Activated gamma-delta T cell treated with Interleukin-2 at 50 U/mL for 16 hours (primary cell): ENCODE data around the gene MYF5.

ENCODE experiments used
- DNase-seq: peaks from one replicate; pipeline ENCODE4 v3.0.0-alpha.2; 2020

The MYF5 gene

DNA sequence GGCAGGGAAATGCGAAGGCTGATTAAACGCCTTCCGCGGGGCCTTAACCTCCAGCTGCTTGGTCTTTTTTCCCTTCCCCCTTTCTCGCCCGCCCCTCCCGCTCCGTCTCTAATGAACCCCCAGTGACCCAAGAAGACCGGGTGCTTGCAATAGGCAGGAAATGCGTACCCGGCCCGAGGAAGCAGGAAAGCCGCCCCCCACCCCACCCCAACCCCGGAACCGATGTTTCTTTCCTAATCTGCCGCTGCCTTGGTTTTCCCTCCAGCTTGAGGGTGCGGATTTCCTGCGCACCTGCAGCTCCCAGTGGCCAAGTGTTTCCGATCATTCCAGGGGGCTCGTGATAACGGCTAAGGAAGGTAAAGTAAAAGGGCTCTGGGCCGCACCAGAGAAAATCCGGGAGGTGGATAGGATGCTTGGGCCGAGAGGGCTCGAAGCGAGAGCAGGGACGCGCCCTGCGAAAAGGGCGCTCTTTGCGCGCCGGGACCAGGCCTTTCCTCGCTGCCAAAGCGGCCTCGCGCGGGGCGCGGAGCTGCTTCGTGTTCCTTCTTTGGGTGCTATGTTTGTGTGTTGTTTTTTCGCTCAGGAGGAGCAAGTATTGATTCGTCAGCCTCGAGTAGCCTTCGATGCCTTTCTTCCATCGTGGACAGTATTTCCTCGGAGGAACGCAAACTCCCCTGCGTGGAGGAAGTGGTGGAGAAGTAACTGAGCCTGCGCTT lies 8.3 kb upstream of the MYF5 start:
- DNase-seq = no peak

DNA sequence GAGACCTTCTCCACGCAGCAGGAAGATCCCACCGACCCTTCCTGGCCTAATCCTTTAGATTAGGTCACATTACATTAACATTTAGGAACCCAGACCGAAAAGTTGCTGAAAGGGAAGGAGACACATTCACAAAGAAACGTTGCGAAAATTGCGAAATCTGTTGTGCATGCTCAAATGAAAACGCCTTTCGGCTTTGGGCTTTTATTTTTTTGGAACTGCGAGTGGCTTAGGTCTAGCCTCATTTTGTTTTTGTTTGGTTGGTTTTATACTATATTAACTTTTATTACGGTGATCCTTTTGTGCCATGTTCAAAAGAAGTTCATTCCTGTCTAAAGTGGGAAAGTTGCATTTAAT lies 7.8 kb upstream of the MYF5 start:
- DNase-seq = no peak

DNA sequence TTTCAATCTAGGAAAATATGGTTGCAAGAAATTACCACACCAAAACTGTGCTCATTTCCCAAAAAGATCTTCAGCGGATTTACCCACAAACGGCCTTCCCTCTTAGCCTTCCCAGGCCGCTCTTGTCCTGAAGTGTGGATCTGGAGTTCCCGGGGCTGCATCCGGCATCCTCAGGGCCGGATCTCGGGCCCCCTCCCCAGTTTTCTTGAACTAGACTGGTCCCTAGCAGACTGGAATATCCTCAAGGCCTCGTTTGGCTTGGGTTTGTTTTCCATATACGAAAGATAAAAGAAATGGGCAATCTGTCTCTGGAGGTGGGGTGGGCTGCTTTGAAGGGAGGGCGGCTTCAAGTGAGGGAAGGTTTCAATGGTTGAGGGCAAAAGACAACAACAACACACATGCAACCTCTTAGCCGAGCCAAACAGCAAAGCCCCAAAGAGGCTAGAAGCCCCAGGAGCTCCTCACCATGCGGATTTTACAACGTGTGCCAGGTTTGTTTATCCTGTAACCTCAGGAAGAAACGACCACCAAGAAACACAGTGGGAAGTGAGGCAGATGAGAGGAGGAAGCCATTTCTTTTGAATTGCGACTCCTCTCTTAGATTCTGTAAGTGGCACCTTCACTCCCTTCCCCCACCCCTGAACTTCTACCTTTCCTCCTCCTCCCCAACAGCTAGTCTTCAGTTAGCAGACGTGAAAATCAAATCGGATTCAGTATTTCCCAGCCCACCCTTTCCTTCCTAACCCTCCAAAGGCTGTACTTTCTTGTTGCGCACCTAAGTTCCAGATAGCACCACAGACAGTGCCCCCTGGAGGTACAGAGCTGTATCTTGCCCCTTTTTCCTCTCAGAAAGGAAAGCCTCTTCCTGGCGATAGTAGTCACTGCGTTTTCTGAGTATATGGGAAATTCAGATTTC lies 6.6 kb upstream of the MYF5 start:
- no peak for DNase-seq

DNA sequence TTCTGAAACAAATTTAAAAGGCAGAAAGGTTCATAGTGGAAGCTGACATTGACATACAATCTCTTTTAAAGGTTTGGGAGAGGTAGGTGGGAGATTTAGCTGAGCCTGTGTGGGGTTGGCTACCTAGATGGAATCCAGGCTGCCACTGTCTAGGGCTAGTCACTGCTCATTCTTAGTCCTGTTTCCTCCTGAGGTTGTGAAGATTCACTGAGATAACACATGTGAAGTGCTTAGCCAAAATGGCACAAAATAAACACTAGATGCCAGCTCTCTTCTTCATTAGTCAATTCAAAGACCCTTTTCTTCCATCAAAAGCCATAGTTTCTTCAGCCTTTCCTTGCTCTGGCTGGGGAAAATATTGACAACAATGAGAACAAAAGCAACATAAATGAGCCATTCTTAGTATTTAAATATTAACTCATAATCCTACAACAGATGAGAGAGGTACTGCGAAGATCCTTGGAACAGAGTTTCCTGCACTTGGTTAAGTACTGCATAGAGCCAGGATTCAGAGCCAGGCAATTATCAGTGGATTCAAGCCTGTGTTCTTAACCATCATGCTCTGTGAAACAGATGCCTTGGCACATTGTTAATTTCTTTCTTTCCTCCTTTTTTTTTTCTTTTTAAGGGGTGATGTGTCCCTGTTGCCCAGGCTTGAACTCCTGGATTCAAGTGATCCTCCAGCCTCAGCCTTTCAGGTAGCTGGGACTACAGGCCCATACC lies 5.8 kb upstream of the MYF5 start:
- no peak for DNase-seq

DNA sequence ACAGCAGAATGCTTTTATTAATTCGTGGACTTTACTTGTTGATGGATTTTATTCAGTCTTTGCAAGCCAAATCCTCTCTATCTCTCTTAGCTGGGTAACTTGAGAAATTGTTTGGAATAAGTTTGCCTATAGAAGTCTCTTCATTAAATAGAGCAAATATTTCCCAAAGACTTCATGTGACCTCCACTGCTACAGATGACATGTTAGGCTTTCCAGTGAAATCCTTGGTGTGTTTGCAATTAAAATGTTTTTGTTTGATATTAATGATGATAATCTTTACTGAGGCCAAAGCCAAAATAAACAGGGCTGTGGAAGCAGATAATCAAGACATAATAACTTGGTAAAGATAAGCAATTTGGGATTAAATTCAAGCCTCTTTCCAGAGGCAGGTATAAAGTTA lies 4.8 kb upstream of the MYF5 start:
- DNase-seq = no peak

DNA sequence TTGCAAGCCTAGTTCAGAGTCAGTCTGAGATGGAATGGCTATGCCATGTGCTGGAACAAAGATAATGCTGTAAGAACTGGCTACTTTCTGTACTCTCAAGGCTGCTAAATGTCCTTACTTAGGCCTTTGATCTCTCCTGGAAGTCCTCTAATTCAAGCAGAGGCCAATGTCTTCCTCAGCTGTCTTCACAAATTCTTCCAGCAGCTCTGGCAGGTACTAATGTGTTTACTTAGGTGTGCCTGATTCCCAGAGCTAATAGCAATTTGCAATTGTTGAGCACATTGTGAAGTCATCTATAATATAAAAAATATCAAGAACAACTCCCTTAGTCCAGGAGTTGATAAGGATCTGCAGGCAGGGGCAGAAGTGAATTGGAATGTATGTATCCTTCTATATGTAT lies 3.8 kb upstream of the MYF5 start:
- no peak for DNase-seq

DNA sequence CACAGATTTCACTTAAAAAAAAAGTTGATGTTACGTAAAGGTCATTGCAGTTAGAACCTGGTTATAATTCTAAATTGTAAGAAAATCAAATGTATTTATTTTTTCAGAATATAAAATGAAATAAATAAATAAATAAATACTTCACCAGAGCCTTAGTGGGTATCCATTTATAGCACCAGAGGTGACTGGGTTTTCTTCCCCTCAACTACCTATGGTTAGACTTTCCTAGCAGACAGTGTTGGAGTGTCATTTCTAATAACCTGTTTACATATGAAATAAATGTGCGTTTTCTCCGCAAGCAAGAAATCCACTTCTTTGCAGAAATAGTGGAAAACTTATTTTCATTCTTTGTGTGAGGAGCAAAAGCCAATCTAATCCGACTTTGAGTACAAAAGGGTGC lies 3.3 kb upstream of the MYF5 start:
- DNase-seq = no peak

DNA sequence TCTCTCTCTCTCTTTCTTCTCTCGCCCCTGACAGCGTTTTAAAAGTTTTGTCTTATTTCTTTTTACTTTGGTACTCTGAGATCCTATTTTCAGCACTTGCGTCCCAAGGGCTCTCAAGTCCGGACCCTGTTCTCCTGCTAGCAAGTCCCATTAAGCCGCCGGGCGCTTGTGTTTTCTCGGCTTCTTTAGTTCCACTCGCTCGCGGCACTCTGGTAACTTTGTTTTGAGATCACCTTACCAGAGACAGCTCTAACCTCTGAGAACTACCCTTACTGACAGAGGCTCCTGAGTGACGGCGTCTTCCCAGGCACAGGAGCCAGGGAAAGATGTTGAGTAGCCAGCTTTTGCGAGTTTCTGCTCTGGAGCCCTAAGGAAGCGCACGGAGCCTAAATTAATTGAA lies 2.7 kb upstream of the MYF5 start:
- DNase-seq = no peak

DNA sequence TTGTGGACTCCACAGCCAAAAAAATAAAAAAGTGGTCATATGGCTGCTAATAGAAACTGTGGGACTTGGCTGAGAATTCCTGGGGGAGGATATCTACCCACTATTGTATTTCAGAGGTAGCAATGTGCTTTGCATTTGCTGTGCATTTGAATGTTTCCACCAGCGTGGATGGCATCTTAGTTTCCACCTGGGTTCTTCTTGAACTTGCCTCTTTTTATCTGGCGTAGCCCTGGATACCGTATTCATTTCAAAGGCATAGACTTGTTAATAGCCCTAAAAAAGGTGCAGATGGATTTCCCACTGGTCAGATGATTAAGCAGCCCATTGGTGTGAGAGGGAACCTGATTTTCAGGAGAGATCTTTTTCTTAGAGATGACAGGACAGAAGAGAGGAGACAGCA lies 1.9 kb upstream of the MYF5 start:
- no peak for DNase-seq

DNA sequence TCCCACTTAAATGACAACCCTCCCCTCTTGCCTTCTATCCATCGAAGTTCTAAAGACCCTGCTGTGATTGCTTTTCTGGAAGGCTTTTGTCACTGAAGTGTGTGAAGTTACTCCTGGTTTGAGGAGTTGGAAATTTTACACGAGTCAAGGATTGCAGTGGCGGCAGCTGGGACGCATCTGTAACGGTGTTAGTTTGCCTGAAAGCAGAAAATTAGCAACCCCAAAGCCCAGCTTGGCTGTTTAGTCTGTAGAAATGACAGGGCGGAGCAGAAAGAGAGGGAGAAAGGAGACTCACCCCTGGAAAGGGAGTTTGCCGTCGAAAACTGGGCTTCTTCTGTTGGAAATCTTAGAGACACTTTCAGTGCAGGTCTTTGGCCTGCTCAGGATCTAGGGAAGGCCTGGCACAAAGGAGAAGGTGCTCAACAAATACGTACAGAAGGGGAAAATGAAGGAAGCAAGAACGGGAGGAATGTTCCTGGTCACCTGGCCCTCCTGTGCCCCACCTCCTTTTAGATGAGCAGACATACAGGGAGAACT lies 931 bp upstream of the MYF5 start:
- DNase-seq = no peak

DNA sequence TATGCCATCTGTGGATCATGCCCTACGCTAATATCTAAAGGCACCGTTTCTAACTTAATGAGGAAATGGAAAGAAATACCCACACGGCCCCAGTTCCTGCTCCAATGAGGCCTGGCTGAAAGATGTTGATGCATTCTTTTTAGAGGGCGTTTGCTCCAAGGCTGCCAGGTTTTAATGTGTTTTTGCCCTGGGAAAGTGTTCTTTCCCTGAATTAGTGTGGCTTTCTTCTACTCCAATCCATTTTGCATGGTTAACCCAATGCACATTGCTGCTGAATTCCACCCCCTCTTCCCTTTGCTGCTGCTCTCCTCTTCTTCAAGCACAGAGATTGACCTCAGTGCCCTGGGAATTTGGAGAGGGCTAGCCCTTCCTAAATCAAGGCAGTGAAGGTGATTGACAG lies 1.1 kb downstream of the MYF5 start:
- DNase-seq = no peak

DNA sequence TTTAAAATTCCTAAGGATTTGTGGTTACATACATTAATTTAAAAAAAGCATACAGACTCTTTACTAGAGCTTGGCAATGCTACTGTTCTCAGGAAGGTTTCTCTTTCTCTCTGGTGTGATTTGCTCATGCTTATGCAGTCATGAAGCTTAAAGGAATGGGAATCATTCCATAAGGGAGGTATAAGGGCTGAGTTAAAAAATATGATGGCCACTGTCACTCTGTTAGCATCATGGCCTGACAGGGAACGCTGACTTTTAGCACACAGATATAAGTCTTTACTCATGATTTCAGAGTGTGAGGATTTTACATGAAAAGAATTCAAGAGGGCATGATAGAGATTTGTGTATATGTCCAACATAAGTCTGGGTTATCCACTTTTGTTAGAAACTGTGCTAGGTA lies 3.8 kb downstream of the MYF5 start:
- DNase-seq = no peak

DNA sequence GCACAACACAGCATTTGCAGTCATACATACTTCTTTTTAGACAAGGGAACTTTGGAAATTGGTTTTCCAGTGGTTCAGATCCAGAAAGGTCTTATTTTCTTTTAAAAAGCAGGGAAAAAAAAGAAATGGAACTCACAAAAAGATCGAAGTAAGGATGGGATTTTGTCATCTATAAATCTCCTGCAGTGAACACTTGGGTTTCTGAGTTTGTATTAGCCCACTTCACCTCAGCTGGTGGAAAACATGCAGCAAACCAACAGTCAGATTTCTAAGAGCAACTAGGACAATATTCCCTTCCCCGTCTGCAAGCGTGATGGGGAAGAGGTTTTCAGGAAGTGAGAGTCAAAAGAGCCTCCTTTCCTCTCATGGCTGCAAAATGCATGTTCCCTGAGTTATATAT lies 4.6 kb downstream of the MYF5 start:
- no peak for DNase-seq

DNA sequence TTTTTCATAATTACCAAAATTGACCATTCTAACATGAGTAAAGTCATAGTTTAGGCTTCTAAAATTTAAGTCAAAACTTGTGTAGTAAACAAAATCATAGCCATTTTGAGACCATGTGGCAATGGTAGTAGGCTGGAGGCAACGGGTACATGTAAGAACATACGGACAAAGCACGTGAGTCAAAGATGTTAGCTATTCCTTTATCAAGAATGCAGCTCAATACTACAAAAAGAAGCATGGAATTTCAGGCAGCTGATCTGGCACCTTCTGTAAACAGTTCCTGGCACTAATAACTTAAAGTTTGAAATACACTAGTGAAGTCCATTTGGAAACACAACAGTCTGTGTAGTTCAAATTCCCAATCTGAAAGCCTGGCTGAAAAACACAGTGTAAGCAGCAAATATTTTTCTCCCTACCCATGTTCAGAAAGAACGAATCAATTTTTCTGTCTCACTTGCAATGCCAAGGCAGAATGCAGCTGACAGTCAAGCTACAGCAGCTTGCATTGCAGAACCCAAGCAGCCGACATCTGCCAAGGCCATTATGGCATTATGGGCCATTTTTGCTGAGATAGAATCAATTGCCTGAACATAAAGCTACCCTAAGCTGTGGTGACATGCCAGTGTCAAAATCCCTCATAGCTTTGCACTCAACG lies 29.3 kb downstream of the MYF5 start:
- DNase-seq = no peak

DNA sequence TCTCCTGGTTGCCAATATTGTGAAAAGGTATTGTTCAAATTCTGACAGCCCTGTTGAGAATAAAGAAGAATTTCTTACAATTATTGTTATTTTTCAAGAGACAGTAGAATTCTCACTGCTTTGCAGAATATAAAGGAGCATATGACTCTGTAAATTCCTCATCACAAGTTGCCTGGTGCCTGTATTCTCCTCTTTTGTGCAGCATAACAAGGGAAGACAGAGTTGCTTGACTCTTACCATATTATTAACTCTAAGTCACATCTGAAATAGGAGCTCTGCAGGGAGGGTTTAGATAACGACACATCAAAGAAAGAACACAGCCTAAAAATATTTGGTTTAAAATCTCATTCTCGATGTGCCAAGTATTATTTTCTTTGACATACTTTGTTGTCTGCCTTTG lies 31.1 kb downstream of the MYF5 start:
- no peak for DNase-seq

DNA sequence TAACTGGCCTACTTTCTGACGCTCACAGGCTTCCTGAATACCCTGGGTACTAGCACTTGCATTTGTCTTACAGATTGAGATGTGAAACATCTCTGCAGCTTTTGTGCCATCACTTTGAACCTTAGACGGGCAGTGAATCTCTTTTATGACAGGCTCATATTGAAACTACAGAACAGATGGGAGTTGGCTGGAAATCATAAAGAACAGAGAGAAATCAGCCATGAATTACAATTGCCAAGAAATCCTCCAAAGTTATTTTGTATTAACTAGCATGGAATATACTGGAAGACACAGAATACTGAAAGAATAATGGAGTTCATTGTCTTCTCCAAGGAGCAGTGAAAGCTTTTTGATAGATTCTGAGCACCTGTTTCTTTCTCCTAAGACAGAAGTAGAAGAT lies 32.7 kb downstream of the MYF5 start:
- no peak for DNase-seq

DNA sequence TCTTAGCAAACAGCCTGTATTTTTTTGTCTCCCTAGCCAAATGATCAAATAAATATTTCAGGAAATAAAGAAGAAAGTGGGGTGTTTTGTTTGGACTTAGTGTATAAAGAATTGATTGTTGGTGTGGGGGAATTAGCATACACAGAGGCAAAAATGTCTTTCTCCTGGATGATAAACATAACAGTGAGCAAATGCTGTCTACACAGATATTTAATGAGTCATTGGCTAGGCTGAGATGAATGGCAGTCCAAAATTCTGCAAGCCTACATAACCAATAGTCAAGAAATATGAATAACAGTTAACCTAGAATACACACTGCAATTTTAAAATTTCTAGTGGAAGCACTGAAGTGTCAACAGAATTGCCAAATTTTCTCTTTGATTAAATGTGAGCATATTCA lies 35.8 kb downstream of the MYF5 start:
- DNase-seq = no peak

DNA sequence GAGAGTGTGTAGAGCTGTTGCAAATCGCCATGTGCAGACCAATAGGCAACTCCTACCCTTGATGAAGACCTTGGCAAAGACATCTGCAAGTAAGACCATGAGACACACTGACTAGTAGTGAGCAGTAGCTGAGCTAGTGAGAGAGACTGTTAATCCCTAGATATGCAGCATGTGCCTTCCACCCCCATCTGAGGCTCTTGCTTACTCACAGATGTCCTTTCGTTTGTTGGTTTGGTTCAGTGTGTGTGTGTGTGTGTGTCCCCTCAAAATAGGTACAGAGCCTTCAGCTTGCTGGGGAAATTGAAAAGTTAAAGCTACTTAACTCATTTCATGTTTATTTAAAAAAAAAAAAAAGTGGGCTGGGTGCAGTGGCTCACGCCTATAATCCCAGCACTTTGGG lies 37.6 kb downstream of the MYF5 start:
- no peak for DNase-seq

DNA sequence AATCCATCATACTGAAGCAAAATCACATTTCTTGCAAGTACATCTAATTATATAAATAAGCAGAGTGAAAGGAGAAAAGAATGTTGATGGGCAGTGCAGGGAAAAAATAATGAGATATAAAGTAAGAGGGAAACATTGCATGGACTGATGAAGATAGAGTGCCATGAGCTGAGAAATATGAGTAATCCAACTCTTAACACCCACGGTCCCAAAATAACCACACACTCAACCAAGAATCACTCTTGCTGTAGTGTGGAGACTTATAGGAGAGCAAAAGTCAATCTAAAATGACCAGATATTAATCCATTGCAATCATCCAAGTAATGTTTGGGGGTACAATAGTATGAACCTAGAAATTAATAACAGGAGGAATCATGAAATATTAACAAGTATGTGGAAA lies 40.2 kb downstream of the MYF5 start:
- DNase-seq = no peak

DNA sequence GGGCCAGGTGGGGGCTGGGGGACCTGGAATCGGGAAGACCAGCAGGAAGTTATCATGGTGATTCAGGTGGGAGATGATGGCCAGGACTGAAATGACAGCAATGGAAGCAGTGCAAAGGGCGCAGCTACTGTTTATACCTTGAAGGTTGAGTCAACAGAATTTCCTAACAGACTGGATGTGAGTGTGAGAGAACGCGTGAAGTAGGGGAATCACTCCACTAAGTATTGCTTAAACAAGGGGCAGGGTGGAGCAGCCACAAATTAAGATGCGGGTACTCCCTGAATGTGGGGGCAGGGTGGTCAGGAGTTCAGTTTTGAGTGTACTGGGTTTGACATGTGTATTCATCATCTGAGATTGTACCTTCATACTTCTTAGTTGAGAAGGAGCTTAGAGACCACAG lies 45.1 kb downstream of the MYF5 start:
- no peak for DNase-seq

DNA sequence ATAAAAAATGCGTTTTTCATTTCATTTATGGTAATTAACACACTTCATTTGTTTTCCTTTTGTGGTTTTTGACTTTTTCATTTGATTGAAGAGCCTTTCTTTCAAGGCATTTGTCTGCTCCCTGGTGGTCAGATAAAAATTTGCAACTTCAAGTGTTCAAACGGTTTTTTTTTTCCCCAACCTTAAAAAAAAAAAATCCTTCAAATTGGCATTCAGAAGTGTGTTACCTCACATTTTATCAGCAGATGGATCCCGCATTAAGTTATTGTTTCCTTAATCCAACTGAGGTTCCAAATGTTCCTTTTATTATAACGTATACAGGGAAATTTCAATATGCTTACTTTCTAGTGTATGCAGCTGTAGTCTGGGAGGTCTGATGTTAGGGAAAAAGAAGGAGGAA lies 47.2 kb downstream of the MYF5 start:
- no peak for DNase-seq

DNA sequence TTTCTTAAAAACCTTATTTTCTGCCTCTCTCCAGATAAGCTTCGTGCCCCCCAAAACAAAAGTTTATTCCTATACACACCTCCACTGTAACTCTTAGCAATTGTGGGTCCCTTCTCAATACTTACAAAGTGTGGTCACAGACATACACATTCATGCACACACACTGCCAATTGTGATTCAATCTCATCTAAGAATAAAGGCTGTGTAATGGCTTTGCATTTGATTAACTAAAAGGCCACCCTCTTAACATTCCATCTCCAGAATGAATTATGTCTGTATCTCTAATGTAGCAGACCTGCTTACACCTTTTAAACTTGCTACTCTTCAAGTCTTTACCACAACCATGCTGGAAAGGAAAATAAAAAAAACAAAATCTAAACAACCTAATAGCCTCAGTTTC lies 49.5 kb downstream of the MYF5 start:
- no peak for DNase-seq

DNA sequence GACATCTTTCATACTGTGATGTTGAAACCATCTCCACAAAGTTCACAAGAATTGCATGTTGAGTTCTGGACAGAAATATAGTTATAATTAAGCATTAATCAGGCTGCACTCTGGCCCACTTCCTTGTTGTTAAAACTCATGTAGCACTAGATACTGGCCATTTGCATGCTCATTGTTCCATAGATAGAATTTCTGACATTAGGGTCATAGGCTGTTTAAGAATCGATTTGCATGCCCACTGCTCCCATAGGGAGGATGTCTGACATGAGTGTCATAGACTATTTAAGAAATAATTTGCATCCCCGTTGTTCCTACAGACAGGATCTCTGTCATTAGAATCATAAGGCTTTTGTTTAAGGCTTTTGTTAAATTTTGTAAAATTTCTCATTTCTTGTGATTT lies 50.2 kb downstream of the MYF5 start:
- DNase-seq = no peak
